ENCODE data around the gene SLC38A3.

The SLC38A3 gene

GRCh38 chr3:50236484-50237132 is 31.5 kb downstream of the SLC38A3 start:
- DNase-seq (ENCODE audit: low read depth in 1 of 2, low spot score in 1 of 2), result no peak
- H3K27ac ChIP-seq (replicated peaks), result peak overlapping the region; percentile 84

DNA sequence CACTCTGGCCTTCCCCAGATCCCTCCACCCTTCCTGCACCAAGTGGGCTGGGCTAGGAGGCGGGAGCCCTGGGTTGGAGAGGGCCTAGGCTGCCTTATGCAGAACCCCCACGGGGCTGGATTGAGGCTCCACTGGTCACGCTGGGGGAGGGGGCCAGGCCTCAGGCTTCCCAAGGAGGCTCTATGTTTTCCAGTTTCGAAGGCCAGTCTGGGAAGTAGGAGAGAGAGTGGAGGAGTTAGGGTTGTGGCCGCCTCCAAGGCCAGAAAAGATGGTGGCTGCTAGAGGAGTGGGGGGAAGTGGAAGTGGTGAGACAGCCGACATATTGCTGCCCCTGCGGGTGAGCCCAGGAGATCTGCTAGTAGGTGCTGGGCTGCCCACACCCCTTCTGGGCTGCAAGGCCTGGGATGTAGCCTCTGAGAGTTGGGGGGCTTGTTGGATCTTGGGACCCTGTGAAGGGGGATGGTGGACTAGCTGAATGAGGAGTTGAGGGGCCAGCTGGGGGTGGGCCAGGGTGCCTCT is 32.1 kb downstream of the SLC38A3 start:
- Histone ChIP-seq H3K4me3 (replicated peaks; ENCODE audit: insufficient read depth, low read length) (peak overlapping the region; percentile 92), H3K27me3 (ENCODE audit: insufficient read depth, poor library complexity, severe bottlenecking) (no peaks in the 10 kb centered on the region), H3K27ac (replicated peaks) (peak overlapping the region; percentile 84)
- peak in 1 of 2 experiments; percentile 59 for DNase-seq (ENCODE audit: low read depth in 1 of 2, low spot score in 1 of 2)
- TF ChIP-seq, protein P1, sequence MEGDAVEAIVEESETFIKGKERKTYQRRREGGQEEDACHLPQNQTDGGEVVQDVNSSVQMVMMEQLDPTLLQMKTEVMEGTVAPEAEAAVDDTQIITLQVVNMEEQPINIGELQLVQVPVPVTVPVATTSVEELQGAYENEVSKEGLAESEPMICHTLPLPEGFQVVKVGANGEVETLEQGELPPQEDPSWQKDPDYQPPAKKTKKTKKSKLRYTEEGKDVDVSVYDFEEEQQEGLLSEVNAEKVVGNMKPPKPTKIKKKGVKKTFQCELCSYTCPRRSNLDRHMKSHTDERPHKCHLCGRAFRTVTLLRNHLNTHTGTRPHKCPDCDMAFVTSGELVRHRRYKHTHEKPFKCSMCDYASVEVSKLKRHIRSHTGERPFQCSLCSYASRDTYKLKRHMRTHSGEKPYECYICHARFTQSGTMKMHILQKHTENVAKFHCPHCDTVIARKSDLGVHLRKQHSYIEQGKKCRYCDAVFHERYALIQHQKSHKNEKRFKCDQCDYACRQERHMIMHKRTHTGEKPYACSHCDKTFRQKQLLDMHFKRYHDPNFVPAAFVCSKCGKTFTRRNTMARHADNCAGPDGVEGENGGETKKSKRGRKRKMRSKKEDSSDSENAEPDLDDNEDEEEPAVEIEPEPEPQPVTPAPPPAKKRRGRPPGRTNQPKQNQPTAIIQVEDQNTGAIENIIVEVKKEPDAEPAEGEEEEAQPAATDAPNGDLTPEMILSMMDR (IDR thresholded peaks at IDR 0.05; ENCODE audit: insufficient read depth, low read length), result no peak
- peak; percentile 82 for TF ChIP-seq SPI1 (IDR thresholded peaks at IDR 0.05; ENCODE audit: borderline replicate concordance, low read depth)
- TF ChIP-seq, protein P2, sequence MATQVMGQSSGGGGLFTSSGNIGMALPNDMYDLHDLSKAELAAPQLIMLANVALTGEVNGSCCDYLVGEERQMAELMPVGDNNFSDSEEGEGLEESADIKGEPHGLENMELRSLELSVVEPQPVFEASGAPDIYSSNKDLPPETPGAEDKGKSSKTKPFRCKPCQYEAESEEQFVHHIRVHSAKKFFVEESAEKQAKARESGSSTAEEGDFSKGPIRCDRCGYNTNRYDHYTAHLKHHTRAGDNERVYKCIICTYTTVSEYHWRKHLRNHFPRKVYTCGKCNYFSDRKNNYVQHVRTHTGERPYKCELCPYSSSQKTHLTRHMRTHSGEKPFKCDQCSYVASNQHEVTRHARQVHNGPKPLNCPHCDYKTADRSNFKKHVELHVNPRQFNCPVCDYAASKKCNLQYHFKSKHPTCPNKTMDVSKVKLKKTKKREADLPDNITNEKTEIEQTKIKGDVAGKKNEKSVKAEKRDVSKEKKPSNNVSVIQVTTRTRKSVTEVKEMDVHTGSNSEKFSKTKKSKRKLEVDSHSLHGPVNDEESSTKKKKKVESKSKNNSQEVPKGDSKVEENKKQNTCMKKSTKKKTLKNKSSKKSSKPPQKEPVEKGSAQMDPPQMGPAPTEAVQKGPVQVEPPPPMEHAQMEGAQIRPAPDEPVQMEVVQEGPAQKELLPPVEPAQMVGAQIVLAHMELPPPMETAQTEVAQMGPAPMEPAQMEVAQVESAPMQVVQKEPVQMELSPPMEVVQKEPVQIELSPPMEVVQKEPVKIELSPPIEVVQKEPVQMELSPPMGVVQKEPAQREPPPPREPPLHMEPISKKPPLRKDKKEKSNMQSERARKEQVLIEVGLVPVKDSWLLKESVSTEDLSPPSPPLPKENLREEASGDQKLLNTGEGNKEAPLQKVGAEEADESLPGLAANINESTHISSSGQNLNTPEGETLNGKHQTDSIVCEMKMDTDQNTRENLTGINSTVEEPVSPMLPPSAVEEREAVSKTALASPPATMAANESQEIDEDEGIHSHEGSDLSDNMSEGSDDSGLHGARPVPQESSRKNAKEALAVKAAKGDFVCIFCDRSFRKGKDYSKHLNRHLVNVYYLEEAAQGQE (IDR thresholded peaks at IDR 0.05; ENCODE audit: insufficient replicate concordance, low read depth), result no peak

More at GRCh38 chr3:50236484-50237132, 31.5 kb downstream of the SLC38A3 start:
- Histone ChIP-seq H3K27me3 (ENCODE audit: insufficient read depth, poor library complexity, severe bottlenecking) (no peaks in the 10 kb centered on the region), H3K4me3 (replicated peaks; ENCODE audit: insufficient read depth, low read length) (peak overlapping the region; percentile 92)
- TF ChIP-seq POLR2AphosphoS5 (IDR thresholded peaks at IDR 0.05; ENCODE audit: low read depth) (no peak), SPI1 (IDR thresholded peaks at IDR 0.05; ENCODE audit: borderline replicate concordance, low read depth) (no peak), GABPA (IDR thresholded peaks at IDR 0.05; ENCODE audit: low read depth) (no peak)
- TF ChIP-seq, protein P2 (IDR thresholded peaks at IDR 0.05; ENCODE audit: insufficient replicate concordance, low read depth), result no peak
- TF ChIP-seq, protein P1 (IDR thresholded peaks at IDR 0.05; ENCODE audit: insufficient read depth, low read length), result no peak

- H3K4me3 ChIP-seq (replicated peaks; ENCODE audit: insufficient read depth, low read length), result peak overlapping the region; percentile 92
- peak overlapping the region; percentile 84 for H3K27ac ChIP-seq (replicated peaks)
- peak in 1 of 2 experiments; percentile 94 for DNase-seq (ENCODE audit: low read depth in 1 of 2, low spot score in 1 of 2)
- no peaks in the 10 kb centered on the region for H3K27me3 ChIP-seq (ENCODE audit: insufficient read depth, poor library complexity, severe bottlenecking)
- TF ChIP-seq SPI1 (IDR thresholded peaks at IDR 0.05; ENCODE audit: borderline replicate concordance, low read depth), result peak; percentile 72; the same call in 1 of the 2 replicates
- peak; percentile 76 for TF ChIP-seq GABPA (IDR thresholded peaks at IDR 0.05; ENCODE audit: low read depth)
- TF ChIP-seq, protein P2 (IDR thresholded peaks at IDR 0.05; ENCODE audit: insufficient replicate concordance, low read depth), result peak; percentile 29
- peak; percentile 59 for TF ChIP-seq POLR2AphosphoS5 (IDR thresholded peaks at IDR 0.05; ENCODE audit: low read depth)
- TF ChIP-seq, protein P1 (IDR thresholded peaks at IDR 0.05; ENCODE audit: insufficient read depth, low read length), result no peak
These were observed 32.9 kb downstream of the SLC38A3 start for GRCh38 chr3:50237754-50238548.

All from HL-60 (cell line).